ENCODE data around the gene INTS1.

DNA sequence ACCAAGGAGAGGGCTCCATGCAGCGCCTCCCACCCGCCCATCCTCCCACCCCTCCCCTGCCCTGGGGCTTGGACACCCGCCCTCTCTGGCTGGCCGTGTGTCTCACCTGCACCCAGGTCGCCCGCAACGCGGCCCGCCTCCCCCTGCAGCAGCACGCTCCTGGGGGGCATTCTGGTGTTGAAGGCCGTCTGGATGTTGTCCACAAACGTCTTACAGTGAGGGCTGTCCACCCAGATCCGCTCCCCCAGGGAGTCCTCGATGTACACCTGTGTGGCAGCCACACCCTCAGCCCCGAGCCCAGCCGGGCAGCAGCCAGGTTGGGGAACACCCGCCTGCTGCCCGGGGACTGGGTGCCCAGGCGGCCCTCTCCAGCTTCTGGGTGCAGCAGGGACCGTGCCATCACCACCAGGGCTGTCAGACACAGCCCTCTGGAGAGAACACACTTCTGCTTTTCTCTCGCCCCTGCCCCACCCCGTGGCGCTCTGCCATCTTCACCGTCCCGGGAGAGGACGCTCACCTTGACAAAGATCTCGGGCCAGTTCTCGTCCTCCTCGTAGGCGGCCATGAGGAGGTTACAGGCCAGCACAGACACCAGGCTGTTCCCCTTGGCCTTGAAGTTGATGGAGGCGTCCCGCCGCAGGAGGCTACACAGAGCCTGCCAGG is 4.7 kb downstream of the INTS1 start:
- TF ChIP-seq GATA2 (IDR thresholded peaks at IDR 0.05; ENCODE audit: low read depth, low read length) = no peak
- no peak for TF ChIP-seq GATA3 (IDR thresholded peaks at IDR 0.05; ENCODE audit: low read depth, low read length)
